GM19099 (cell line): ENCODE results near the gene ZNF285.
A peak's percentile ranks its signal among the peaks of the same experiment; 100 is the strongest.

ENCODE experiments used
- POLR2A ChIP-seq: IDR thresholded peaks from 3 replicates; pipeline ENCODE4 v1.6.1; 2011; ENCODE audit warnings: low read depth; ENCODE audit not compliant: insufficient read length; ENCODE audit errors: extremely low read depth

ZNF285 gene

DNA sequence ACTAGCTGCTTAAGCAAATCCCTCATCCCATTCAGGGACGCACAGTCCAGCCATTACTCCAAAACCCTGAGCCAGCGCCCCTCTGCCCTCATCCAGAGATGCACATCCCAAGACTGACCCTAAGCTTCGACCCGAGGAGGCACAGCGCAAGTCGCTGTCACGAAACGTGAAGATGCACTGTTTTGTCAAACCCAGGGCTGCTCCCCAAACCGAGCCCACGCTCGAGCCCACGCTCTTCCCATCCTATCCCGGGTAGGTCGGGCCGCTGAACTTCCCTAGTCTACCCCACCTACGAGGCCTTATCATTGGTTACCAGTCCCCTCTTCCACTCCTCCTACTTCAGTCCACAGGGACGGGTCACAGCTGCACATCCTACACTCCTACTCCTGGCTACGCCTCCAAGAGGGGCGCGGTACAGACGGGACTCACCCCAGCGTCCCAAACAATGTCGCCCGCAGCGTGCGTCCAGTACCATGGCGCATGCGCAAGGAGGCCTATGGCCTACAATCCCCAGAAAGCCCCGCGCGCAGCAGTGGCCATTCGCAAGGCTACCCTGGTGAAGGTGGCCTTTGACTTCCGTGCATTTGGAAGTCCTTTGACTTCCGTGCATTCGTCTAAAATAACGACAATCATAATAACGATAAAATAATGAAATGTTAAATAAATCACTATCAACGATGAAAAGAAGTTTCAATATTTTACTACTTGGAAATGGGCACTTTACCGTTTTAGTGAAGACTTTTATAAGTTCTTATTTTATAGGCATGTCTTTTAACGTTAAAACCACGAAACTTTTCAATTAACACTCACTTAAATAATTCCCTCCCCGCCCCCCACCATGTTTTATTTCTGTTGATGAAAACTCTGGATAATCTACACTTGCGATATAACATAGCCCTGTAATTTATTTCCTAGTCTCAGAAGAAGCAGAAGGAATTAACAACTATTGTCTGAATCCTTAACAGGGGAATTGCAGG lies at the start of gene ZNF285:
ZNF285 (minus strand) TSS at position 470 of the 977 bp plus-strand sequence. CDS start 4,395 bp downstream, outside the sequence.
- TF ChIP-seq POLR2A = no peak

DNA sequence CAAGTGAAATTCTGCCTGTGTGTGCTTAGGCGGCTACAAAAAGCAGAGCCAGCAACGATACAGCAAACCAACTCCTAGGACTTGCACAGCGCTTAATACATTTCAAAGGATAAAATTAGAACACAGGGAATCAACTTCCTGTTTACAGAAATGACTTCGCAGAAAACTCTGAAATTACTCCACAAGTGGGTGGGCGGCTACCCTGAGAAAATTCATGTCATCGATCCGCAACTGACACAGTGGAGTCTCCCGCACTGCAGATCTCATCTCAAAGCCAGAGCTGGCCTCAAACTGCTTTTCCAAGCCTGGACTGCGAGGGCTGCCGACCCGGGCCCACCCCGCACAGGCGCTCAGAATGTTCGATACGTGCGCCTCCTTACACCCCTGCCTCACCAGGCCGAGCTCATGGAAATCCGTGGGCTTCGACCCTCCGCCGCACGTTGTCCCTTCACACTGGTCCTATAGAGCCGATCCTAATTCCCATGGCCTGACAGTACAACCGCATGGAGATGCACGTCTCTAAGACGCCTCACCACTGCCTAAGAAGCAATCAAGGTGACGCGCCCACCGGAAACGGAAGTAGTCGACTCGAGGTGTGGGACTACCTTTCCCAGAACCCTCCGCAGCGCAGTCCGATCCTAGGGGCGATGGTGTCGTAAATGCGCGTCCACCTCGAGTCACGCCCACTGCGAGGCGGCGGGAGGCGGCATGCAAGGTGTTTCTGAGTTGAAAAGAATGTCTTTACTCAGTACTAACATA lies 46.7 kb upstream of the ZNF285 start, which contains the start of gene ZNF229:
ZNF229 (minus strand) TSS at position 557 of the 759 bp plus-strand sequence. CDS start 5,625 bp downstream, outside the sequence.
- TF ChIP-seq POLR2A = peak; percentile 16

GRCh38 chr19:44438441-44438840 lies 37.0 kb upstream of the ZNF285 start:
- no peak for TF ChIP-seq POLR2A

GRCh38 chr19:44435441-44435840 lies 34.0 kb upstream of the ZNF285 start:
- TF ChIP-seq POLR2A = no peak

- TF ChIP-seq POLR2A = no peak
These were observed 29.5 kb upstream of the ZNF285 start for GRCh38 chr19:44430956-44431355.

DNA sequence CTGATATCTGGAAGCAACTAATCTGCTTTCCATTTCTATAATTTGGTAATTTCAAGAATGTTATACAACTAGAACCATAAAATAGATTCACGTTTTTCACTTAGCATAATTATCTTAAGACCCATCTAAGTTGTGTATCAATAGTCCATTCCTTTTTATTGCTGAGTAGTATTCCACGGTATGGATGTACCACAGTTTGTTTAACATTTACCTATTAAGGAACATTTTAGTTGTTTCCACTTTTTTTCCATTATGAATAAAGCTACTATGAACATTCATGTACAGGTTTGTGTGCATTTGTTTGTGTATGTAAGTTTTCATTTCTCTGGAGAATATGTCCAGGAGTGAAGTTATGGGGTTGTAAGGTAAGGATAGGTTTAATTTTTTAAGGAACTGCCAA lies 26.6 kb downstream of the ZNF285 start:
- TF ChIP-seq POLR2A = no peak

GRCh38 chr19:44371815-44372480 lies 29.5 kb downstream of the ZNF285 start:
- TF ChIP-seq POLR2A = no peak

- TF ChIP-seq POLR2A = no peak
These were observed 34.4 kb downstream of the ZNF285 start for GRCh38 chr19:44367024-44367423.

- no peak for TF ChIP-seq POLR2A
These were observed 44.9 kb downstream of the ZNF285 start, which contains the start of gene ZNF112 for GRCh38 chr19:44356383-44357111. TSS of gene ZNF112 (minus strand) at chr19:44356680. CDS start at chr19:44340539, 16,141 bp downstream.

DNA sequence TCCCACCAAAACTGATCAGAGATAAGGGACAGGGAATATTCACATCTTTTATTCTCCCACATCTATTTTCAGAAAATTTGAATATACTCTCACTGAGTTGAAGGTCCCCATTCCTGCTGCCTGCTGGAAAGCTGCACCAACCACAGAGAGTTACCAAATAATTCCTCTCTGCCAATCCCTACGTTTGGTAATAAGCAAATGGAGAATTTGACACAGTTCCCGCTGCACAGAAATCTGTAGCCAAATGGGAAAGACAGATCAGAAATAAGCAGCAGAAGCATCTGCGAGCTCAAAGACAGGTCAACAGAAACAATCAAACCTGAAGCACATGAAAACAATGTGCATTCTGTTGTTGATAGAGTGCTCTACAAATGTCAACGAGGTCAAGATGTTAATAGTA lies 54.9 kb downstream of the ZNF285 start:
- TF ChIP-seq POLR2A = no peak

GRCh38 chr19:44345959-44346358 lies 55.4 kb downstream of the ZNF285 start:
- no peak for TF ChIP-seq POLR2A

GRCh38 chr19:44344255-44344654 lies 57.2 kb downstream of the ZNF285 start:
- no peak for TF ChIP-seq POLR2A

GRCh38 chr19:44341794-44342193 lies 59.6 kb downstream of the ZNF285 start:
- no peak for TF ChIP-seq POLR2A
